GM12864 (cell line): ENCODE measurements around the gene FBXL16.
"Not testable (repeated sequence)": the region's sequence is repeated elsewhere in the genome, so short reads cannot be mapped to it uniquely, and the experiment has no call there.

ENCODE experiments used
- DNase-seq: peaks from one replicate; pipeline ENCODE4 v3.0.0-alpha.2; 2011; ENCODE audit warnings: low read depth
- H3K4me3 ChIP-seq: 2 replicates; pipeline ENCODE4 v1.5.1; 2011; ENCODE audit warnings: mild to moderate bottlenecking, low read depth, low read length, control low read depth
- TF ChIP-seq, protein P1 (sequence below): IDR thresholded peaks from 2 replicates; pipeline ENCODE4 v1.5.1; 2011; ENCODE audit warnings: low read depth, mild to moderate bottlenecking, moderate library complexity, low read length, control low read depth, inconsistent platforms; ENCODE audit errors: missing control alignments

FBXL16 gene

GRCh38 chr16:695355-696089 lies 10.1 kb downstream of the FBXL16 start:
- TF ChIP-seq, protein P1, sequence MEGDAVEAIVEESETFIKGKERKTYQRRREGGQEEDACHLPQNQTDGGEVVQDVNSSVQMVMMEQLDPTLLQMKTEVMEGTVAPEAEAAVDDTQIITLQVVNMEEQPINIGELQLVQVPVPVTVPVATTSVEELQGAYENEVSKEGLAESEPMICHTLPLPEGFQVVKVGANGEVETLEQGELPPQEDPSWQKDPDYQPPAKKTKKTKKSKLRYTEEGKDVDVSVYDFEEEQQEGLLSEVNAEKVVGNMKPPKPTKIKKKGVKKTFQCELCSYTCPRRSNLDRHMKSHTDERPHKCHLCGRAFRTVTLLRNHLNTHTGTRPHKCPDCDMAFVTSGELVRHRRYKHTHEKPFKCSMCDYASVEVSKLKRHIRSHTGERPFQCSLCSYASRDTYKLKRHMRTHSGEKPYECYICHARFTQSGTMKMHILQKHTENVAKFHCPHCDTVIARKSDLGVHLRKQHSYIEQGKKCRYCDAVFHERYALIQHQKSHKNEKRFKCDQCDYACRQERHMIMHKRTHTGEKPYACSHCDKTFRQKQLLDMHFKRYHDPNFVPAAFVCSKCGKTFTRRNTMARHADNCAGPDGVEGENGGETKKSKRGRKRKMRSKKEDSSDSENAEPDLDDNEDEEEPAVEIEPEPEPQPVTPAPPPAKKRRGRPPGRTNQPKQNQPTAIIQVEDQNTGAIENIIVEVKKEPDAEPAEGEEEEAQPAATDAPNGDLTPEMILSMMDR: no peak
- no peak for DNase-seq
- H3K4me3 ChIP-seq: peak overlapping the region; percentile 49

DNA sequence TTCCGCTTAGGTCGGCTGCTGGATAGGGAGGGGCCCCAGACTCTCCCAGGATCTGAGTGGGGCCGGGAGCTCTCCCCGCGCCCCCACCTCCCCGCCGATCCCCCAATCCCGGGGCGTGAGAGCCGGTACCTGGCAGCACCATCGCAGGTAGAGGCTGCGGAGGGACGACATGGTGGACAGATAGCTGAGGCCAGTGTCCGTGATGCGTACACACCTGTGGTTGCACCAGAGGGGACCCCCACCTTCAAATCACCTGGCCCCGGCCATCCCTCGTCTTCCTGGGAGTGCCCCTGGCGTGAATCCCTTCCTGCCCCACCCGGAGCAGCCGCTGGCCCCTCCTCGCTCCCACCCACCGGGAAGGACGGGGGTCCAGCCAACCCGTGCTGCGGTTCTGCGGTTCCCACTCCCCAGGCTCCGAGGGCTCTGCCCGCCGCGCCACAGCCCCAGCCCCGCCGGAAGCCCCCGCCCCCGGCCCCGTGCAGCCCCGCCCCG lies 10.7 kb downstream of the FBXL16 start:
- H3K4me3 ChIP-seq: peak overlapping the region; percentile 49; the same call in 1 of the 2 replicates
- TF ChIP-seq, protein P1: no peak
- no peak for DNase-seq

GRCh38 chr16:694187-694862 lies 11.3 kb downstream of the FBXL16 start:
- TF ChIP-seq, protein P1: no peak
- 0 out of 2 replicates have a peak overlapping the region, but pooled peaks have one; percentile 49 for H3K4me3 ChIP-seq
- DNase-seq: no peak

GRCh38 chr16:693766-694165 lies 11.8 kb downstream of the FBXL16 start:
- H3K4me3 ChIP-seq: no peak overlapping the region
- TF ChIP-seq, protein P1: no peak

DNA sequence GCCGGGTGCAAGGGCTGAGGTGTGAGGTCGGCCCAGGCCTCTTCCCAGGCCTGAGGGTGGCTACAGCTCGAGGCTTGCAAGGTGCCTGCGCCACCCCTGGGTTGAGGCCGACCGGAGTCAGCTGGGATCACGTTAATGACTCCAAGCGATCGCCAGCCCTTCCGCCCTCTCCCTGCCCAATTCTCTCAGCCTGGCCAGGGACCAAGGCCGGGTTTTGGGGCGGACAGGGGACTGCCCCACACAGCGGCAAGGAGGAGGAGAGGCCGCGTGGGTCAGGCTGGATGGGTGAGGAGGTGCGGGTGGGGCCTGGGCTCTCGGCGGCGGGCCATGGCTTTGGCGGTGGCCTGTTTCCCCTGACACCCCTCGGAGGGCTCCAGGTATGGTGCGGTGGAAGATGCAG lies 12.2 kb downstream of the FBXL16 start:
- no peak for DNase-seq
- TF ChIP-seq, protein P1: no peak
- no peak overlapping the region for H3K4me3 ChIP-seq

More at GRCh38 chr16:693766-694165, 11.8 kb downstream of the FBXL16 start:
- no peak for DNase-seq

DNA sequence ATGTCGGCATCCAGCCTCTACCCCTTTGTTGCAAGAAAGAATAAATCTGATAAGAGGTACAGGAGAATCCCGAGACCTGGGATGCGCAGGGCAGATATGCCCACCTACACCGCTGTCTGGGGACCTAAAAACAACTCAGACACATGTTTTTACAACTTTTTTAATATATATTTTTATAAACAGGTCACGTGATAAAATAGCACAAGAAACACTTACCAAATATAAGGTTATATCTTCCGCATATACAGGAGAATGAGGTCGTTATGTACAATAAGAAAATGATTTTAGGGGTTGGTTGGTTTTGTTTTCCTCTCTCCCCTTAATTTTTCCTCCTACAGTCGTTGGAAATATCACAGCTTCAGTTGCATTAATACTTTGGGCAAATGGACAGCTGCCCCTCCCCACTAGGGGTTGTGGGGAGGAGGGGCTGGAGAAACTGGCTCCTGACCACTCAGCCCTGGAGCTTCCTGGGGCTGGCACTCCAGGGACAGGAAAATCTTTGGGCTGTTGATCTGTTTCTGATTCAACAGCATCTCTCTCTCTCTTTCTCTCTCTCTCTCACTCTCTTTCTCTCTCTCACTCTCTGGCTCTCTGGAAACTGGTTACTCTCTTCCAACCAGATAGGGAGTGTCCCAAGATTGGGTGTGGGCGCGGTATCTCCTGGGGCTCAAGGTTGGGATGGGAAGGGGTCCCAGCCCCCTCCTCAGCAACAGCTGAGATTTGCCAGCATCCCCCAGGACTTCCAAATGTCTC lies 13.1 kb downstream of the FBXL16 start:
- no peak overlapping the region for H3K4me3 ChIP-seq
- TF ChIP-seq, protein P1: no peak
- no peak for DNase-seq

DNA sequence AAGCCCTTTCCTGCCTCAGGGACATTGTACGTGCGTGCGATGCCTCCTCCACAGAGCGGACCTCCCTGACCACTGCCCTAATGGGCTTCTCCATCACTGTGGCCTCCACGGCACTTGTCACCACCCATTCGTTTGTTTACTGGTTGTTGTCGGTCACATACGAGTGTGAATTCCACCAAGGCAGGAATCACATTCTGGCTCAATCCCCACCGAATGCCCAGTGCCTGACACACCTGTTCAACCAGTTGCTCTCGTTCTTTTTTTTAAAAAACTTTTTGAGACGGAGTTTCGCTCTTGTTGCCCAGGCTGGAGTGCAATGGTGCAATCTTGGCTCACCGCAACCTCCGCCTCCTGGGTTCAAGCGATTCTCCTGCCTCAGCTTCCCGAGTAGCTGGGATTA lies 14.4 kb downstream of the FBXL16 start:
- not testable (repeated sequence) for DNase-seq

More for the DNA sequence above, 14.4 kb downstream of the FBXL16 start:
- H3K4me3 ChIP-seq: not testable (repeated sequence)
